Ecto neural progenitor cell (in vitro differentiated cells): ENCODE results near the gene PDE4D.
"Not testable (repeated sequence)": the region's sequence is repeated elsewhere in the genome, so short reads cannot be mapped to it uniquely, and the experiment has no call there.

ENCODE experiments used
- DNase-seq: peaks from one replicate; pipeline ENCODE4 v3.0.0-alpha.2; 2018; ENCODE audit warnings: low spot score

PDE4D gene

GRCh38 chr5:59768152-59769040 lies 125.1 kb downstream of the PDE4D start:
- DNase-seq = peak; percentile 79

DNA sequence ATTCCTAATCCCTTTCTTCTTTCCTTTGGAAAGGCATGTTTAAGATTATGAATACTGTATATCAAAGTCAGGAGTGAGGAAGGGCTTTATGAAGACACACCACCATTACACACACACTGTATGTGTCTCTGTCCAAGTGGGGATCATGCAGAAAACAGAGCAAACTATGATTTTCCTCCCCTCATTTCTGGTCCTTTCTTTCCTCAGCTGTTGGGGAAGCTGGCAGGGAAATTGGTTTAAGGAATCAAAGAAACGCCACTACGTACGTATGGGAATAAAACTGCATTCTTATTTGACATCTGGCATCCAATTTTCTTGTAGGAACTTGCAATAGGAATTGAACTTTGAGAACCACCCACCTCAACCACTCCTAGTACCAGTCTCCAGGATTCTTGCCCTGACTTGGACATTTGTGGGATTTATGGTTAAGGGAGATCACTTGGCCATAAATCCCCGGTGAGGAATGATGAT lies 125.8 kb downstream of the PDE4D start:
- DNase-seq = no peak

- DNase-seq = no peak
Measured at GRCh38 chr5:59767211-59767605, 126.3 kb downstream of the PDE4D start.

- no peak for DNase-seq
Measured at GRCh38 chr5:59766427-59767210, 126.9 kb downstream of the PDE4D start.

GRCh38 chr5:59765446-59765845 lies 128.1 kb downstream of the PDE4D start:
- DNase-seq = no peak

- DNase-seq = no peak
Measured at GRCh38 chr5:59764361-59764760, 129.2 kb downstream of the PDE4D start.

GRCh38 chr5:59763541-59763940 lies 130.0 kb downstream of the PDE4D start:
- DNase-seq = no peak

- not testable (repeated sequence) for DNase-seq
Measured at GRCh38 chr5:59762232-59762631, 131.3 kb downstream of the PDE4D start.

DNA sequence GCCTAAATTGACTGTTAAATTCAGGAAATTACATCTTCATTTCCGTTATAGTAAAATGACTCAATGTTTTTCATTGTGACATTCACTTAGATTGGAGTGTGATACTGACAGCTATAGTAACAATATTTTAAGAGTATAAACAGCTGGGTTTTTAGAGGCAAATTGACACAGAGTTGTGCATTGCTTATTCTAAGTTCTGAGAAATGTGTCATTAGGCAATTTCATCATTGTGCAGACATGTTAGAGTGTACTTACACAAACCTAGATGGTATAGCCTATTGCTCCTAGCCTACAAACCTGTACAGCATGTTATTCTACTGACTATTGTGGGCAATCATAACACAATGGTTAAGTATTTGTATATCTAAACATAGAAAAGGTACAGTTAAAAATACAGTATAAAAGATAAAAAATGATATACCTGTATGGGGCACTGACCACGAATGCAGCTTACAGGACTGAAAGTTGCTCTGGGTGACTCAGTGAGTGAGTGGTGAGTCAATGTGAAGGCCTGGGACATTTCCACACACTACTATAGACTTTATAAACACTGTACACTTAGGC lies 132.7 kb downstream of the PDE4D start:
- DNase-seq = no peak

- DNase-seq = no peak
Measured at GRCh38 chr5:59759600-59760351, 133.8 kb downstream of the PDE4D start.

DNA sequence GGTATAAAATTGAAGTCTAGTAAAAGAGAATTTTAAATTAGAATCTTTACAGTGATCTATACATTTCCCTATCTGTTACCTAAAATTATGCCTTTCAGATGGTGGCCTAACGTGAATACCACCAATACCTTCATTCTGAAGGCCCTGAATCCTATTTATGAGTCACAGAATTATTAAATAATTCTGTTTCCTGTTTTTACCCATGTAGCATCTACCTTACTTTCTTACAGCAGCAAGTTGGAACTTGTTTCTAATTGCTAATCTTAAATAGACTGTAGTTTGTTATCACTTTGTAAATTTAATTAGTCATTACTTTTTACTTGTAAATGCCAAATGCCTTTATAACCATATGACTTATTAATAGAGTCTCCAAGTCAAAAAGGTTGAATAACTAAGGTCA lies 135.0 kb downstream of the PDE4D start:
- no peak for DNase-seq

DNA sequence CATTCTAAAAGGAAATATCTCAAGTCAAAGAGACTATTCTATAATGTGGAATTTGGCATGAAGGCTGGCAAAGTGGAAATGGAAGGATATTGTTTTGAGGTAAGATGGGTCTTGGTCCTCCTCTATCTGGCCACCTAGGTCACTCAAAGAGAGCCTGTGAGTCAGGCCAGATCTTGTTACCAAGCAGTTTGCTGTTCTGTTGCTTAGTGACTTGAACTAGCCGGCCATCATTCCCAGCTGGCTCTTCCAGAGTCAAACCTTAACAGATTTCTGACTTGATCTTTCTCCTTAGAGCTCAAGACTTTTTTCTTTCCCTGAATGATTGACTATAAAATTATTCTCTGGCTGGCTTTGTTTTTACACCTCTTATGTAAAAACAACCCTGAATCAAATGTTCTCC lies 136.1 kb downstream of the PDE4D start:
- no peak for DNase-seq

- DNase-seq = no peak
Measured at GRCh38 chr5:59756373-59757035, 137.0 kb downstream of the PDE4D start.

- no peak for DNase-seq
Measured at GRCh38 chr5:59755476-59755875, 138.1 kb downstream of the PDE4D start.

DNA sequence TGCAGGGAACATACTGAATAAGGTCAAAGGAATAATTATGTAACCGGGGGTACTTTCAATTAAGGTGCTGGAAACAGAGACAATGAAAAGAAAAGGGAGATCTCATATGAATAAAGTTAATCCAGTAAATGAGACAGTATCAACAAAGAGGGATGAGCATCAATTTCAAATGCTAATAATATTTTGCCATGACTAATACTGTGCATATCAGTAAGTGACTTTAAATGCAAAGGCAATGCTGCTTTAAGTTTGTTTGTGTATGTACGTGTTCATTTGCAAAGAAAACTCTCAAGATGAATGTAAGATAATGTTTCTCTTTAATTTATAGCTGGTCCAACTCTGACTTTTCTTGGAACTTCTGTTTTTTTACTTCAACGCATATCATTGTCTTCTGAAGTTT lies 139.9 kb downstream of the PDE4D start:
- DNase-seq = no peak

- DNase-seq = no peak
Measured at GRCh38 chr5:59749782-59750520, 143.6 kb downstream of the PDE4D start.

- DNase-seq = not testable (repeated sequence)
Measured at GRCh38 chr5:59748036-59748663, 145.4 kb downstream of the PDE4D start.

DNA sequence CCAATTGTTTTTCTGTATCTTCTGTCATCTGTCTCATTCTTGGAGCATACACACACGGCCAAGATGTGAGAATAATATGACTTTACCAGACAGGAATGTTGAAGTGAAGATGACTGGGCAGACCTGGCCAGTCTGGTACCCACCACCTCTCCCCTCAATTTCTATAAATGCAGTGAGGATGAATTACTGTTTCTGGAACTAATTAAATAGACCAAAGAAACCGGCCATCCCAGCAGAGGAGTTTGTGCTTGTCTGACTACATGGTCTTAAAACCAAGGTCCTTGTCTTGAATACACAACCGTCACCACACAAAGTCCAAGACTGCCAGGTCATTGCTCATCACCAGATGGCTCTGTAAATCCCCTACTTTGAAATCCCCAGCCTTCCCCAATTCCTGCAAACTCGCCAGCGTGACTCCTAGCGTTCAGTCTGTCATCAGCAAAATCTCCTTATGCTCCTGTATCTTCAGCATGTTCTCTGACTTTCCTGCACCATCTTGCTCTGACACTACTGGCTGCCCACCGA lies 147.2 kb downstream of the PDE4D start:
- DNase-seq = no peak

DNA sequence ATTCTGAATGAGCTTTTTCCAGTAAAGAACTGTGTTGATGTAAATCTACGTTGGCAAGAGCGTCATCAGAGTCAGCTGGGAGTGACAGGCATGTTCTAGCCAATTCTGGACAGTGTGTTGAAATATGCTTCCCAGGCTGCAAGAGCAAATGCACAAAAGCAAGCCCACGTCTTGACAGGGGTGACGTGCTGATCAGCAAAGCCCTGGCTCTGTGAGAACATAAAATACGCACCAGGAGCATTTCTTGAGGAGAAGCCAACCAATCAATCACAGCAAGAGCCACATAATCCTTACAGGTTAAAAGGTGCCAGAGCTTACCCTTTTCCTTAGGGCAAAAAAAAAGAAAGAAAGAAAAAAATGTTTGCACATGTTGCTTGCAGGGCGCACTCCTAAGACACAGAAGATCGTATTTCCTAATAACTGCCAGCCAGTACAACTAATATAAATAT lies 148.1 kb downstream of the PDE4D start:
- no peak for DNase-seq

- no peak for DNase-seq
Measured at GRCh38 chr5:59744531-59744992, 149.0 kb downstream of the PDE4D start.
